ENCODE measurements around the gene YIPF2. TPM values are rescaled to one million over a fixed set of nuclear protein-coding genes. Genes with fewer than 3 reads are reported as not detected.
"Not testable (repeated sequence)": the region's sequence is repeated elsewhere in the genome, so short reads cannot be mapped to it uniquely, and the experiment has no call there.

Gene YIPF2
- 35.9 TPM for total RNA-seq

DNA sequence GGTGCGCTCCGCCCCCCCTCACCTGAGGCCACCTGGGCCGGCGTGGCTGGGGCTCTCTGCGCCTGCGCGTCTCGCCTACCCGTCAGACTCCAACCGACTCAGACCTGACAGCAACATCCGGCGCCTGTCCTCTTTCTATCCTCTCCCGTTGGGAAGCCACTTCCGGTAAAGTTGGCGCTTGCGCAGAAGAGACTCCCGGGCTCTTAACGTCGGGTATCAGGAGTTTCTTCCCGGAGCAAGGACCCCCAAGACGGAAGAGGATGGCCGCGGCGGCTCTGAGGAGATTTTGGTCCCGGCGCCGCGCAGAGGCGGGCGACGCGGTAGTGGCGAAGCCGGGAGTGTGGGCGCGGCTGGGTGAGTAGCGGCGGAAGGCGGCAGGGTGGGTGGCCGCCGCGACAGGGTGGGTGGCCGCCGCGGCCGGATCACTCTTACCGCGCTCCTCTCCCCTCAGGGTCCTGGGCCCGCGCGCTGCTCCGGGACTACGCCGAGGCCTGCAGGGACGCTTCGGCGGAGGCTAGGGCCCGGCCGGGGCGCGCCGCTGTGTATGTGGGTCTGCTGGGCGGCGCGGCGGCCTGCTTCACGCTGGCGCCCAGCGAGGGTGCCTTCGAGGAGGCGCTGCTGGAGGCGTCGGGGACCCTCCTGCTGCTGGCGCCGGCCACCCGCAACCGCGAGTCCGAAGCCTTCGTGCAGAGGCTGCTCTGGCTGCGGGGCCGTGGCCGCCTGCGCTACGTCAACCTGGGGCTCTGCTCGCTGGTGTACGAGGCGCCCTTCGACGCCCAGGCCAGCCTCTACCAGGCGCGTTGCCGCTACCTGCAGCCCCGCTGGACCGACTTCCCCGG is at the start of gene YIPF2, which contains the start of gene TIMM29:
YIPF2 (minus strand) TSS at position 77 of the 839 bp plus-strand sequence. CDS start 229 bp downstream, outside the sequence.
TIMM29 (plus strand) TSS at position 249 of the 839 bp plus-strand sequence; CDS start at position 261, 12 bp downstream.
- DNase-seq (ENCODE audit: low spot score in 2 of 2) (peak; percentile 96), FAIRE-seq (peak; percentile 6)

DNA sequence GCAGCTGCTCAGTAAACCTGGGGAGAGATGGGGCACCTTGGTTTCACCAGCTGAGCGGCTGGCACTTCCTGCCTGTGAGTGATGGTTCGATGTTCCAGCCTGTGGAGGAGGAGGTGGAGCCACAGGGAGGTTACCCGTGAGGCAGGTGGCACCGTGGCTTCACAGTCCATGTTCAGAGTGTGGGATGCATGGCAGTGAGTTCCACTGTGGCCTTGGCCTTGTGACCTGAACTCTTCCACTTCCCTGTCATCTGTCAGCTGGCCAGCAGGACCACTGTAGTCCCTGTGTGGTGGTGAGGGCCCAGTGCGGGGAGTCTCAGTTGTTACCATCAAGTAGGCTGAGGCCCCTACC is 49.3 kb upstream of the YIPF2 start:
- no peak for DNase-seq (ENCODE audit: low spot score in 2 of 2)
- FAIRE-seq: no peak

GRCh38 chr19:10976131-10976892 is 47.9 kb upstream of the YIPF2 start:
- no peak for FAIRE-seq
- no peak for DNase-seq (ENCODE audit: low spot score in 2 of 2)

GRCh38 chr19:10975374-10976130 is 47.1 kb upstream of the YIPF2 start:
- FAIRE-seq (no peak), DNase-seq (ENCODE audit: low spot score in 2 of 2) (no peak)

DNA sequence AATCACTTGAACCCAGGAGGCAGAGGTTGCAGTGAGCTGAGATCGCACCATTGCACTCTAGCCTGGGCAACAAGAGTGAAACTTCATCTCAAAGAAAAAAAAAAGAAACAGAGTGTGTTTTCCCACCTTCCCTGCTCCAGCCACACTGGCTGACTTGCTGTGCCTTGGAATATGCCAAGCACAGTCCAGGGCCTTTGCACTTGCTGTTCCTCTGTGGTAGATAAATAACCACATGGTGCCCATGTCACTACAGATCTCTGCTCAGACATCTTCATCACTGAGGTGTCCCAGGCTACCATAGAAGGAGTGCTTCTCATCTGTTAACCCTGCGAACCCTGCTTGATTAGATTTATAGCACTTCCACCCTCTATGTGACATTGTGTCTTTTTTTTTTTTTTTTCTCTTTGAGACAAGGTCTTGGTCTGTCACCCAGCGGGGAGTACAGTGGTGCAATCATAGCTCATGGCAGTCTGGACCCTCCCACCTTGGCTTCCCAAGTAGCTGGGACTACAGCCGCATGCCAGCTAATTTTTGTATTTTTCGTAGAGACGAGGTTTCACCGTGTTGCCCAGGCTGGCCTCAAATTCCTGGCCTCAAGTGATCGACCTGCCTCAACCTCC is 42.8 kb upstream of the YIPF2 start:
- DNase-seq (ENCODE audit: low spot score in 2 of 2): no peak
- no peak for FAIRE-seq

- no peak for FAIRE-seq
- no peak for DNase-seq (ENCODE audit: low spot score in 2 of 2)
Observed at GRCh38 chr19:10968527-10969135, 40.2 kb upstream of the YIPF2 start.

DNA sequence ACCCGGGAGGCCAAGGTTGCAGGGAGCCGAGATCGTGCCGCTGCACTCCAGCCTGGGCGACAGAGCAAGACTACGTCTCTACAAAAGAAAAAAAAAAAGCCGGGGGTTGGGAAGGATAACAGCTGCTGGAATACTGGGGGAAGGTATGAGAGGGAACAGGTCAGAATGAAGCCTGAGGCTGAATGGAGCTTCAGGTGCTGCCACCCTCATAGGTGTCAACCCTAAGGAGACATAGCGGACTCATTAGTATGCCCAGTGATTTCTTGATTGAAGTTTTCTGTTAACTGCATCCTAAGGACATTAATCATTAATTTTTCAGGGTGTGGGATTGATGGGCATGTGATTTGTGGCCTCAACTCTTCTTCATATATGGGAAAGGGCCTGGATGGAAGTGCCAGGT is 38.4 kb upstream of the YIPF2 start:
- FAIRE-seq (no peak), DNase-seq (ENCODE audit: low spot score in 2 of 2) (no peak)

DNA sequence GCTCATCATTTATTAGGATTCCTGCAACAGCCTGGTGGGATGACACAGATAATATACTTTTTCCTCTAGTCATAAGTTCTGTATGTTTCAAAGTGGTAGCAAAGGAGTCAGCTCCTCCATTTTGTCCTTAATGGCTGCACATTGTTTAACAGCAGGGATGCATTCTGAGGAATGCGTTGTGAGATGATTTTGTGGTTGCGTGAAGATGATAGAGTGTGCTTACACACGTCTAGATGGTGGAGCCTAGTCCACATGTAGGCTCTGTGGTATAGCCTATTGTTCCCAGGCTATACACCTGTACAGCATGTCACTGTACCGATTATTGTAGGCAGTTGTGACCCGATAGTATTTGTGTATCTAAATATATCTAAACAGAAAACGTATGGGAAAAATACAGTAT is 37.0 kb upstream of the YIPF2 start:
- FAIRE-seq (no peak), DNase-seq (ENCODE audit: low spot score in 2 of 2) (no peak)

- DNase-seq (ENCODE audit: low spot score in 2 of 2) (no peak), FAIRE-seq (no peak)
Observed at GRCh38 chr19:10964903-10965302, 36.5 kb upstream of the YIPF2 start.

DNA sequence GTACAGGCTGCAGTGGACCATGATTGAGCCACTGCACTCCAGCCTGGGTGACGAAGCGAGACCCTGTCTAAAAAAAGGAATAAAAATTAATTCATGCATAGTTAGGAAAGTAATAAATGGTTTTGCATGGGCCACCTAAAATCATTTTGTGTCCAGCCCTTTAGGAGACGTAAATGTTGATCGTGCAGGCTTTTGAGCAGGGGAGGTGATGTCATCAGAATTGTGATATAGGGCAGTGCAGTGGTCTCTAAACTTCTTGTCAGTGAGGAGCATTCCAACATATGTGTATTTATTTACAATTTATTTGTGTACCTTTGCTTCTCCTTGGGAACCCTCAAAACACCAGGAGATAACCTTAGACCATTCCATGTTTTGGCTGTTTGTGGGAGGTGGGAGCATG is 35.4 kb upstream of the YIPF2 start:
- DNase-seq (ENCODE audit: low spot score in 2 of 2): no peak
- FAIRE-seq: no peak

- DNase-seq (ENCODE audit: low spot score in 2 of 2) (no peak), FAIRE-seq (no peak)
Observed at GRCh38 chr19:10962863-10963262, 34.4 kb upstream of the YIPF2 start.

DNA sequence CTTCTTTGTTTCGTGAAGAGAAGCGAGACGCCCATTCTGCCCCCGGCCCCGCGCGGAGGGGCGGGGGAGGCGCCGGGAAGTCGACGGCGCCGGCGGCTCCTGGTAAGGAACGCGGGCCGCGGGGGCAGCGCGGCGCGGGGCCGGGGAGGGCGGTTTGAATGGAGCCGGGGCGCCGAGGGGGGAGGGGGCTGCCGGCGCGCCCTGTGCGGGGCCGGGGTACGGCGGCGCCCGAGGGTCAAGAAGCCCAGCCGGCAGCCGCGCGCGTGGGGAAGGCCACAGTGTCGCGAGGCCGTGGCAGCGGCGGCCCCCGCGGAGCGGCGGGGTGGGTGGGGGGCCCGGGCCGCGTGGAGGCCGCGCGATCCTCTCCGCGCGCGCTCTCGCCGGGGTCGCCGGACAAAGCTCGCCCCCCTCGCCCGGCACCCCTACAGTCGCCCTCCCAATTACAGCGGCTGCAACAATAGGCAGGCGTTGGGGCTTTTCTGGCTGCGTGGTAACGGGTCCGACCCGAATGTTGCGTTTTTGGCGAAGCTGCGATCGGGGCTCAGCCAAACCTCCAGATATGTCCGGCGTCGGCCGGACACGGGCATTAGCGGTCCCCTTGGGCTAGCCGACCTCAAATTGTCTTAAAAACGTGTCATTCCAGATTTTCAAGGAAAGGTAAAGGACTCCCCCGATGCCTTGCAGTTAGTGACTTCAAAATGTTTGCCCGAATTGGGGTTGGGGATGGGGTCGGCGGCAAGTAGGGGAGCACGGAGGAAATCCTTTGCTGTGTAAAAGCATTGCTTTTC is 32.8 kb upstream of the YIPF2 start:
- DNase-seq (ENCODE audit: low spot score in 2 of 2) (peak in 1 of 2 donors; percentile 91), FAIRE-seq (no peak)

DNA sequence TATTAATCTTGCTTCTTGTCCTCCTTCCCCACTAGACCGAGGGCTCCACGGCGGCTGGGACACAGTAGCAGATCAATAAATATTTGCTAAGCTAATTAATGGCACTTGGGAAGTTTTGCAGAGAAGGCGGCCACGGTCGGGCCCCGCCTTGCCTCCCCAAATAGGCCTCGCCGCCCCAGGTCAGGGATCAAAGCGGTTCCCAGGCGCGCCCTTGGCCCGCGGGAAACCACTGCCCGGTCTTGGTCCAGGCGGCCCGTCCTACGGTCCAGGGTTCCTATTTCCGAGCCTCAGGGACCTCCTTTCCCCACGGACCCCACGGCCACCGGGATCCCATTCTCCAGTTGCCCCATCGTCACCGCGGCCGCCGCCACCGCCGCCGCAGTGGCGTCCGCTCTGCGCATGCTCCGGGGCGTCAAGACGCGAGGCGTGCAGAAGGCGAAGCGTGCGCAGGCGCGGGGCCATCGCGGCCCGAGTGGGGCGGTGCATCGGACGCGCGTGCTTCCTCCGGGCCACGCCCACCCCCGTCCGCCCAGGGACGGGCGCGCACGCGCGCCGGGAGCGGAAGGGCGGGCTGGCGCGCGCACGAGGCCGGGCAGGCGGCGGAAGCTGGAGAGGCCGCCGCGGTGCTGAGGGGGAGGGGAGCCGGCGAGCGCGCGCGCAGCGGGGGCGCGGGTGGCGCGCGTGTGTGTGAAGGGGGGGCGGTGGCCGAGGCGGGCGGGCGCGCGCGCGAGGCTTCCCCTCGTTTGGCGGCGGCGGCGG is 32.1 kb upstream of the YIPF2 start, which contains the start of gene SMARCA4:
SMARCA4 (plus strand) TSS at position 717 of the 759 bp plus-strand sequence. CDS start 23,122 bp downstream, outside the sequence.
- no peak for FAIRE-seq
- DNase-seq (ENCODE audit: low spot score in 2 of 2): peak; percentile 99 to 100

DNA sequence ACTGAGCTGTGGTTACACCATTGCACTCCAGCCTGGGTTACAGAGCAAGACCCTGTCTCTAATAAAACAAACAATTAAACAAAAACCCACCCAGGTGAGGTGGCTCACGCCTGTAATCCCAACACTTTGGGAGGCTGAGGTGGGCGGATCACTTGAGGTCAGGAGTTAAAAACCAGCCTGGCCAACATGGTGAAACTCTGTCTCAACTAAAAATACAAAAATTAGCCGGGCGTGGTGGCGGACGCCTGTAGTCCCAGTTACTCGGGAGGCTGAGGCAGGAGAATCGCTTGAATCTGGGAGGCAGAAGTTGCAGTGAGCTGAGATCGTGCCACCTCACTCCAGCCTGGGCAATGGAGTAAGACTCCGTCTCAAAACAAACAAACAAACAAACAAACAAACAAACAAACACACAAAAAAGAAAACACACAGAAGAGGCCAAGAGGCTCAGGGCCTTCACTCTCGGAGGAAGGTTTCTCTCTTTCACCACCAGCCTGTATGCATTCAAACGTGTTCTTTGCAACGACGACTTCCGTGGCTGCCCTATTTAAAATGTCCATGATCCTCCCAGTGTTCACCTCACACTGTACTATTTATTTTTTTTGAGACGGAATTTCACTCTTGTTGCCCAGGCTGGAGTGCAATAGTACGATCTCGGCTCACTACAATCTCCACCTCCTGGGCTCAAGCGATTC is 31.0 kb upstream of the YIPF2 start:
- not testable (repeated sequence) for DNase-seq (ENCODE audit: low spot score in 2 of 2); FAIRE-seq

GRCh38 chr19:10952809-10953208 is 24.4 kb upstream of the YIPF2 start:
- no peak for DNase-seq (ENCODE audit: low spot score in 2 of 2)
- no peak for FAIRE-seq

- no peak for FAIRE-seq
Observed at GRCh38 chr19:10946958-10947657, 18.7 kb upstream of the YIPF2 start.

DNA sequence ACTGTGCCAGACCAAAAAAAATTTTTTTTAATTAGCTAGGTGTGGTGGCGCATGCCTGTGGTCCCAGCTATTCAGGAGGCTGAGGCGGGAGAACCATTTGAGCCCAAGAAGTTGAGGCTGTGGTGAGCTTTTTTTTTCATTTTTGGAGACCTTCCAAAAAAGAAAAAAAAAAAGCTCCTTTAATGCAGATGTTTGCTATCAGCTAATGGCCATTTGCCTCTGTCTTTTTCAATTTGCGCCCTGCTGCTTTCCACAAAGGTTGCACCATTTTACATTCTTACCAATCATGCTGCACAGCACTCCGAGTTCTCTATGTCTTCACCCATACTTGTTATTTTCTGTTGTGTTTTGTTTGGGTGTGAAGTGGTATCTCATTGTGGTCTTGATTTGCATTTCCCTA is 16.8 kb upstream of the YIPF2 start:
- no peak for DNase-seq (ENCODE audit: low spot score in 2 of 2)
- no peak for FAIRE-seq

More at GRCh38 chr19:10946958-10947657, 18.7 kb upstream of the YIPF2 start:
- DNase-seq (ENCODE audit: low spot score in 2 of 2): no peak
